ENCODE measurements around the gene NAGPA. TPM values are rescaled to one million over a fixed set of nuclear protein-coding genes. Genes with fewer than 3 reads are reported as not detected.

NAGPA gene
- total RNA-seq, 1 experiment from 2014 or later = 12.5 TPM

GRCh38 chr16:5019775-5020174, 14.0 kb downstream of the NAGPA start:
- Mint-ChIP-seq H3K4me3 (no peak overlapping the region), H3K27me3 (ENCODE audit: low read depth) (no peaks in the 10 kb centered on the region; the same call in 1 of the 2 replicates), H3K9me3 (peaks cover 3% of the 10 kb centered on the region; the same call in 1 of the 2 replicates), H3K36me3 (no peaks in the 10 kb centered on the region), H3K27ac (peak overlapping the region; percentile 80; the same call in 1 of the 2 replicates), H3K4me1 (no peaks in the 10 kb centered on the region)
- DNase-seq (ENCODE audit: low spot score) = no peak
- TF ChIP-seq MAX (CRISPR knock-in tag; IDR thresholded peaks at IDR 0.05) (no peak), ERG (CRISPR knock-in tag; IDR thresholded peaks at IDR 0.05) (no peak), EMX1 (CRISPR knock-in tag; IDR thresholded peaks at IDR 0.05) (no peak), CREM (CRISPR knock-in tag; IDR thresholded peaks at IDR 0.05) (no peak), JAZF1 (CRISPR knock-in tag; IDR thresholded peaks at IDR 0.05) (no peak), FOXP4 (CRISPR knock-in tag; IDR thresholded peaks at IDR 0.05) (no peak), ZNF416 (CRISPR knock-in tag; IDR thresholded peaks at IDR 0.05) (no peak), E2F5 (CRISPR knock-in tag; IDR thresholded peaks at IDR 0.05) (no peak), IRF1 (CRISPR knock-in tag; IDR thresholded peaks at IDR 0.05) (no peak), ZNF138 (CRISPR knock-in tag; conservative IDR thresholded peaks at IDR 0.05) (no peak), SP1 (CRISPR knock-in tag; conservative IDR thresholded peaks at IDR 0.05) (no peak), USF1 (CRISPR knock-in tag; IDR thresholded peaks at IDR 0.05) (no peak), TEAD4 (CRISPR knock-in tag; IDR thresholded peaks at IDR 0.05) (no peak), STAT6 (CRISPR knock-in tag; conservative IDR thresholded peaks at IDR 0.05; ENCODE audit: low read depth) (no peak), FOXP1 (CRISPR knock-in tag; IDR thresholded peaks at IDR 0.05; ENCODE audit: borderline replicate concordance) (no peak), ZMAT4 (CRISPR knock-in tag; IDR thresholded peaks at IDR 0.05) (no peak), RORB (CRISPR knock-in tag; IDR thresholded peaks at IDR 0.05) (no peak), MYBL2 (CRISPR knock-in tag; IDR thresholded peaks at IDR 0.05) (no peak), HMGXB4 (CRISPR knock-in tag; IDR thresholded peaks at IDR 0.05) (no peak)
- ChIA-PET POLR2A (interaction anchor here (1.6 kb wide), 1 partner anchor 9 kb away, joined by 5 read pairs; no protein-coding TSS in a partner anchor), CTCF (interaction anchor here (0.6 to 1.7 kb wide), 3 partner anchors 39 to 186 kb away, joined by 3 to 4 read pairs (median 3); partner anchors contain the start of gene SEC14L5)
- no peak for ATAC-seq

All from WTC11 (cell line).